Raji (cell line): ENCODE measurements around the gene COA3.

Experiments
- POLR2A ChIP-seq: IDR thresholded peaks from 2 replicates; pipeline ENCODE4 v1.6.1; 2011; ENCODE audit warnings: low read depth, low read length, control low read depth; ENCODE audit not compliant: insufficient read depth

Gene COA3

DNA sequence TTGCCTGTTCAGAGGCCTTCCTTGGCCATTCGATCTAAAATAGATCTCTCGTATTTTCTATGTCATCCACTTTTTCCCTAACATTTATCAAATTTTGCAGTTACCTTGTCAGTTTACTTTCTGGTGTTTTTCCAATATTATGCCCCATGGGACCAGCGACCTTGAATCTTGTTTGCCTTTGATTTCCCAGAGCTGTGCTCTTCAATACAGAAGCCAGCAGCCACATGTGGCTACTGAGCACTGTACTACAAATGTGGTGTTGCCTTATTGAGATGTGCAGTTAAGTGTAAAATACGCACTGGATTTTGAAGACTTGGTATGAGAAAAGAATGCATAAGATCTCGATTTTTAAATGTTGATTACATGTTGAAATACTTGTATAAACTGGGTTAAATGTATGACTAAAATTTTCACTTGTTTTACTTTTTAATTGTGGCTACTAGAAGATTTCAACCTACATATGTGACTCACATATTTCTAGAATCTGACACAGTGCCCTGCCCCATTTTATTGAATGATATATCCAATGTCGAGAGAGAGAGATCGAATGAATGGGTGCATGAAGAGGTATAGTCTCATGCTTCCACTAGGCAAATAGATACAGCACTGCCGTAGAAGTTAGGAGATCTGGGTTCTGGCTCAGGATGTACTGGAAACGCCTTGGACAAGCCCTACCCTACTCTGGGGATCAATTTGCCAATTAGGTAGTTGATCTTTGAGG is 33.9 kb upstream of the COA3 start:
- TF ChIP-seq POLR2A, result no peak

DNA sequence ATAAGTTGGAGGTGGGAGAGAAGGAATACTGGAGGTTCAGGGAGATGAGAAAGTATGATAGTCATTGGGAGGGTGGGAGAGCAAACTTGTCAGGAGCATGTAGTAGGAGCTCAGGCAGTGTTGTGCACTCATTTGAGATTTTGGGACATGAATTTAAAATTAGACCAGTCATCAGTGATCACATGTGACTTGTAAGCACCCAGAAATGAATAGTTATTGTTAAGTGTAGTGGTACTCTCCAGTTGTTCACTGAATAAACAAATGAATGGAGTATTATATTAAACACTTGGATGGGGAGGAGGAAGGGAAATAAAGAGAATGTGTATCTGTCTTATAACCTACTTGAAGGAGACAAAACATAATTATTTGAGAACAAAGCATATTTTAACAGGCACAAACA is 32.5 kb upstream of the COA3 start:
- no peak for TF ChIP-seq POLR2A

DNA sequence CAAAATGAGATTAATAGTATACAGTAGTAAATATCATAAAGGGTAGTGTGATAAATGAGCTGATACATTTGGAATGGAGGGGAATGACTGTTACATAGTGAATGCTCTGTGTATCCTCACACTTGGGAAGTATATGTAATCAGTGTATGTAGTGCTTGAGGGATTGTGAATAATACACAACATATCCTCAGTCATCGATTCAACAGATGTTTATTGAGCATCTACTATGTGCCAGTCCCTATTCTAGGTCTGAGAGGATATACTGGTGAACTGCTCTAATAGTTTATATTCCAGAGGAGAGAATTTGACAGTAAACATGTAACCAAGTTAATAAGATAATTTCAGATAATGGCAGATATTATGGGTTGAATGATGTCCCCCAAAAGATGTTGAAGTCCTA is 29.0 kb upstream of the COA3 start:
- TF ChIP-seq POLR2A, result no peak

DNA sequence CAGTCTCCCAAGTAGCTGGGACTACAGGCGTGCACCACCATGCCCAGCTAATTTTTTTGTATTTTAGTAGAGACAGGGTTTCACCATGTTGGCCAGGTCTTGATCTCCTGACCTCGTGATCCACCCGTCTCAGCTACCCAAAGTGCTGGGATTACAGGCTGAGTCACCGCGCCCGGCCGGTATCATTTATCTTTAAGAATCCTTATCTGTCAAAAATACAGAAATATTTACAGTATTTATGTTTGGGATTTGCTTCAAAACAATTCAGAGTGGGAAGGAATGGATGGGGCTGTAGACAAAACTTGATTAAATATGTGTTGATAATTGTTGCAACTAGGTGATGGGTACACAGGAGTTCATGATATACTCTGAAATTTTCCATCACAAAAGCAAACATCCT is 22.7 kb upstream of the COA3 start:
- TF ChIP-seq POLR2A, result no peak

DNA sequence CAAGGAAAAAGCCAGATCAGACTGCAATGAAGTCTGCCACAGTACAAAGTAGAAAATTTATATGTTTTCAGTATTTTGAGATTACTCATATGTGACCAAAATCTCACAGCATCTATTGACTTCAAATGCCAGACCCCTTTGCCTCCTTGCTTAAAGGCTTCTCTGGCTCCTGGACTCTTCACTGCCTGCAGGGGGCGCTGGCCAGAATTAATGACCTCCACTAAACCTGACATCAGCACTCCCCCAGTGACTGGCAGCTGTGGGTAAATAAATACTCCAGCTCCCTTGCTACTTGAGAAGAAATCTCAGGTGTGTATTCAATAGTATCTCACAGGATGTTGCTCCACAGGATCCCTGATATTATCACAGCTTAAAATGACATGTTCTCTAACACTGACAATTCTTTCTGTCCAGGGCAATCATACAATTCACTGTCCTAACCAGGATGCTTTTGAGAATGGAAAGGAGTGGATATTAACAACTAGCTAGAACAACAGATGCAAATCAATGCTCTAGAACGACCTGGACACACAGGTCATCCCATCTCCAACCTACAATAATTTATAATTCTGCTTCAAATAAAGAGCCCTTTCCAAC is 21.5 kb upstream of the COA3 start:
- no peak for TF ChIP-seq POLR2A

DNA sequence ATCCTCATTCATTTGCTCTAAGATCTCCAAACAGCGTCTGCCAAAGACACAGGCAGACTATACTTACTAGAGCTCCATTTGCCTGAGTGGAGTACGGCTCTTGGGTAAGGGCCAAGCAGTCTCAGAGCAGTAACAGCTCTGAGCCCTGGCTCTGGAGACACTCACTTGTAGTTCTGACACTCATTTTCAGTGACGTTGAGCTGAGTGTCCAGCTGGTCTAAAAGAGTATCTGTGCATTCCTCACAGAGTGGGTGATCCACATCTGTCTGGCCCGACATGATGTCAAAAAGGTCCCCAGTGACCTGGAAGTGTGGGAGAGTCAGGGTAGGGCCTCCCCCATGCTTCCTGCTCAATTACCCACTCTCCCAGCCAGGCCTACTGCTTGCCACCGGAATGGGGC is 19.9 kb upstream of the COA3 start:
- TF ChIP-seq POLR2A, result no peak

DNA sequence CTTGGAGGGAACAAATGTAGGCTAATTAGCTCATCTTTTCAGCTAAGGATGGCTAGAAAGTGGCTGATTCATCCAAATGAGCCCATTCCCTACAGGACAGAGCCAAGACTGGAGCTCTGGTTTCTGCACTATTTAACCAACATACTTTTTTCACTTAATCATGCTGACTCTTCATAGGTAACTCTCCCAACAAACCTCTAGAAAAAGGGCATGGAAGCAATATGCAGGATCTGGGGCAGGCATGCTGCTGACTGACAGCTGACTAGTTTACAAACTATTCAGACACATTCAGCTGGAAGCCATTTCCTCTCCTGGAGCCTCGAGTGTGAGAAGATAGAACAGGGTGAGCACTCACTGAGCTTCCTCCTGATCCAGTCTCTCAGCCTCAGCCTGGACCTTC is 19.4 kb upstream of the COA3 start:
- no peak for TF ChIP-seq POLR2A

DNA sequence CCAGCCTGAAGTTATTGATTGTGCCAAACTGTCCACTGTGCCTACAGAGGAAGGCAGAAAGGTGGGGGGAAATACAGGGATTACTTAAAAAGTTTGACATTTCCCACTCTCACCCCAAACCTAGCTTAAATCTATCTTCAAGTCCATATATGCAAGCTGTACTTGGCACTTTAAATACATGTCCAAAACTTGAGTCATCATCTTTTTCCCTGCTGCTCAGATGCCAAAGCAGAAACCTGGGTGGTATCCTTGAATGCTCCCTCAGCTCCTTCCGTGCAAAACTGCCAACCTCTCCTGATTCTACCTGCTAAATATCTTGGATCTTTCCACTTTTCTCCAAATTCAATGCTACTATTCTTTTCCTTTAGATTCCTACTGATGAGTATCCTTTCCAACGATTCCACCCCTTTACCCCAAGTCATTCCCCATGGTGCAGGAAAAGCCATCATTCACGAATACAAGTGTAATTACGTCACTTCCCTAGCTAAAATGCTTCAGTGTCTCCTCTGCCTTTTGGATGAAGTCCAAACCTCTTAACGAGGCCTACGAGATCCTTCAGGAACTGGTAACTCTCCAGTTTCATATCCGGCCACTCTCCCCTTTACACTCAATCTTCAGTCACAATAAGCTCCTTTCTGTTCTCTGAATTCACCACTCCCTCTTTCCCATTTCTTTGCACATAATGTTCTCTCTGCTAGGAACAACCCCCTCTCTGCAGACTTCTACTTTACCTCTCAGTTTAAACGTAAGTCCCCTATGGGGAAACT is 16.3 kb upstream of the COA3 start:
- no peak for TF ChIP-seq POLR2A

DNA sequence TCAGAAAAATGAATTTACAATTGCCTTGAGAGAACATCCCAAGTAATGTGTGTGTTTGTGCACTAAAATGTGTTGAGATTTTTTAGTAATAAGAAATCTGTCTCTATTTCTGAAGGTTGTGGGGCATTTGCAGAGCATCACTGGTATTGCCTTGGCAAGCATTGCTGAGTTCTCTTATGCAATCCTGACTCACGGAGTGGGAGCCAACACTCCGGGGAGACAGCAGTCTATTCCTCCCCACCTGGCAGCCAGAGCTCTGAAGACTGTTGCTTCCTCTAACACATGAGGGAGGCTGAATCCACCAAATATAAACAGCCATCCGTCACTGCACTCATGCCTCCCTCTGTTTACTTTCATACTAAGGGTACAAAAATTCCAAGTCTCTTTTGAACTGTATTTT is 10.7 kb upstream of the COA3 start:
- TF ChIP-seq POLR2A, result no peak

DNA sequence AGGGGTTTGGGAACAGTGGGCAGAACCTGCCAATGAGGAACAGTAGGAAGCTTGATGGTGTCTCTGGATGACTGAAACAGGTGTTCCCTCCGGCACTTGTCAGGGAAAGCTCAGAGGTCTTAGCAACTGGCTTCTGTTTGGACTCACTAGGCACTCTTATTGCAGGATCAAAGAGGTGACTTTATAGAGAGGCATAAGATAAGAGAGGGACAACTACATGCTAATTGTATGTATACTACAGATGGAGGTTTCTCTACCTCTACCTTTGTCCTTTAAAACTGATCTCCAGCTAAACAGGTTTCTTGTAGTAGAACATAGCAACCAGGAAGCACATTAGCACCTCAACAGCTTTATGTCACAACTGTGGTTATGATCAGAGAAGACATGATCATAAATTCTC is 7.7 kb upstream of the COA3 start:
- TF ChIP-seq POLR2A, result no peak

DNA sequence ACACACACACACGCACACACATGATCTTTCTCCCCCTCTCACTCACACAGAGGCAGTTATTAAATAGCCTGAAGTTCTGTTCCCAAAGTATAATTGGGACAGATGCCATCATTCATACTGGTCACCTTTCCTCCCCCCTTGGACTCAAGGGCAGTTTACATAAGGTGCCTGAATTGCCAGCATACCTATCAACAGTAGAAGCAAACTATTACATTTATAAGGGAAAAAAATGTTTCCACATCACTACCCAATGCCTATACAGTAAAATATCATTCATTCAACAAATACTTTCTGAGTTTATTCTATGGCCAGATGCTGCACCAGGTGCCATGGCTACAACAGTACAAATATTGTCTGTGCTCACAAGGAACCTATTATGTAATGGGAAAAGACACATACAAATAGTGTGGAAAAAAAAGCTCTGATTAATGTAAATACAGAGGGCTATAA is 6.4 kb upstream of the COA3 start:
- no peak for TF ChIP-seq POLR2A

DNA sequence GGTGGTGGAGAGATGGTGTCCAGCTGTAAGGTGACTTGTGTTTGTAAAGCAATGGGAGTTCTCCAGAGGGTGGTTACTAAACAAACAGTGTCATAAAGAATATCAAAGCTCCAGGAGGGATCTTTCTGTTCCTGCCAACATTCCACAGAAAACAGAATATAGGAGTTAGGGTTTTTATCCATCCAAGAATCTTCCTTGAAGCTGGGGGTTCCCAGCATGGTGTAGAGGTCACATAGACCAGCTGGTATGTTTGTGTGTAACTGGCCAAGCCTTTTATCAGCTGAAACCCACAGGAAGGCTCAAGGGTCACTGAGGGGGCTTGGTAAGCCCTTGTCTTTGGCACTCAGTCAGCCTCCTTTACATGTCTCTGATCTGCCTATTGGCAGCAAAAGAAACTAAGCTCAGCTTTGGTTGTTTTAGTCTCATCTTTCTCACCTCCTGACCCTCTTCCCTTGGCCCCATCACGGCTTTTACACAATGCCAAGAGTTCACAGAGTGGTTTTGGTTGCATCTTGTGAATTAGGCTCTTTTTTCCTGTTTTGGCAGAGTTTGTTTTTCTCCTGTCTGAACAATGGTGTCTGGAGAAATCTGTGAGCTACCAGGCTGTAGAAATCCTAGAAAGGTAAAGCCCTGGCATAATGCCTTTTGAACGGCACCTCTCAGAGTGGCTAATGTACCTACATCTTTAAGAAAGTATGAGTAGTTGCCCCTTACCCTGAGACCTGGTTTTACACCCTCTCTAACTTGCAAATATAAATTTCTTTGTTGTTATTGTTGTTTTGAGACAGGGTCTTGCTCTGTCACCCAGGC is 4.8 kb upstream of the COA3 start:
- TF ChIP-seq POLR2A, result no peak

DNA sequence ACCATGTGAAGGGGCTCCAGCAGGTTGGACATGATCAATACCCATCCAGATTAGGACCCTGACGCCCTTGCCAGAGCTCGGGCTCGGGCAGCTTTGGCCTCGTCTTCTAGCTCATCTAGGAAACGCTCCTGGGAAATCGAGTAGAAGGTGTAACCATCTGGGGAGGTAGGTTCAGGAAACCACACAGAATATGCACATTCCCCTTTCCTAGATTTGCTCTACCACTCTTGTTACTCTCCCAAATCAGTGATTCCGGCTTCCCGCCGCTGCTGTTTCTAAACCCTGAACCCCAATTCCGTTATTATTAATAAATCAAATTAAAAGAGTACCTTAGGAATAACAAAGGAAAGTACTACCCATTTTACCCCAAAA is 507 bp downstream of the COA3 start:
- TF ChIP-seq POLR2A, result no peak

DNA sequence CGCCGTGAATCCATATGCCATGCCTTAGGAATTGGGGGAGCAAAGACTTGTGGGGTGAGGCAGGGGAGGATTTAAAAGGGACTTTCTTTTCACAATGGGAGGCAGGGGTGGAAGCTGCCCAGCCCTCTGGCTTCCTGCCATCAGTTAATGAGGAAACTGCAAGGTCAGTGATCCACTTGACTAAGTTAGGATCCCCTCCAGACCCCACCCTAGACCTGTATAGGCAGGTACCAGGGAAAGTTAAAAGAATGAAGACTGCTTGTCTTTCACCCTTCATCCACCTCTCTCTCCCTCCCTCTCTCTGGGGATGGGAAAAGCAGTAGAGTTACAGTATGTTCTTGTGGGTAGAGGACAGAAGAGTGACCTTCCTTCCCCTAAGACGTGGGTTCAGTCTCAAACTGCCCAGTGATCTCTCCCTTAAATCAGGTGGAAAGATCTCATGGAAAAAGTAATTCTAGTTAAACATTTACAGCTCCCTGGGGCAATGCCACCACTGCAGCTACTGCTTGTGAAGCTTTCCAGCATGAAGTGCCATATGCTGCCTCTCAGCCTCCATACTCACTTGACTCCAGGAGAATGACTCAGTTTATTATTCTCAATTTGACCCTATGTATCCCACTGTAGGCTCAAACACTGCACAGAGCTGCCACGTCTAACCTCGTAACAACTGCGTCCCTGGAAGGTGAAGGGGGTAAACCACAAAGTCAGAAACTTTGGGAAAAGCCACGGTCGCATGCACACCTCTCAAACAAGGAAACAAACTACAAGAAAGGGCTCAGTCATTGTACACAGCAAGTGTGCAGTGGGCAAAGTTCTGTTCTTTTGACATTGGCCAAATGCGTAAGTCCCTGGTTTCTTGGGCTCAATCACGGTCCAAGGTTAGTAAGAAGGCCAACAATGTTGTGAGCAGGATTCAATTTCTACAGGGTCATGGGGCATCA is 1.2 kb downstream of the COA3 start:
- TF ChIP-seq POLR2A, result no peak
